ENCODE measurements around the gene OTOP1.

GRCh38 chr4:4269331-4269731, 42.6 kb upstream of the OTOP1 start:
- TF ChIP-seq EP300 (IDR thresholded peaks at IDR 0.05) (no peak), POLR2AphosphoS5 (IDR thresholded peaks at IDR 0.05) (no peak)
- TF ChIP-seq, protein P1, sequence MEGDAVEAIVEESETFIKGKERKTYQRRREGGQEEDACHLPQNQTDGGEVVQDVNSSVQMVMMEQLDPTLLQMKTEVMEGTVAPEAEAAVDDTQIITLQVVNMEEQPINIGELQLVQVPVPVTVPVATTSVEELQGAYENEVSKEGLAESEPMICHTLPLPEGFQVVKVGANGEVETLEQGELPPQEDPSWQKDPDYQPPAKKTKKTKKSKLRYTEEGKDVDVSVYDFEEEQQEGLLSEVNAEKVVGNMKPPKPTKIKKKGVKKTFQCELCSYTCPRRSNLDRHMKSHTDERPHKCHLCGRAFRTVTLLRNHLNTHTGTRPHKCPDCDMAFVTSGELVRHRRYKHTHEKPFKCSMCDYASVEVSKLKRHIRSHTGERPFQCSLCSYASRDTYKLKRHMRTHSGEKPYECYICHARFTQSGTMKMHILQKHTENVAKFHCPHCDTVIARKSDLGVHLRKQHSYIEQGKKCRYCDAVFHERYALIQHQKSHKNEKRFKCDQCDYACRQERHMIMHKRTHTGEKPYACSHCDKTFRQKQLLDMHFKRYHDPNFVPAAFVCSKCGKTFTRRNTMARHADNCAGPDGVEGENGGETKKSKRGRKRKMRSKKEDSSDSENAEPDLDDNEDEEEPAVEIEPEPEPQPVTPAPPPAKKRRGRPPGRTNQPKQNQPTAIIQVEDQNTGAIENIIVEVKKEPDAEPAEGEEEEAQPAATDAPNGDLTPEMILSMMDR (IDR thresholded peaks at IDR 0.05) = no peak

Data from sigmoid colon (tissue), 4 donors.